GM19395 (cell line): ENCODE results near the gene VMAC.
"Not testable (repeated sequence)": the region's sequence is repeated elsewhere in the genome, so short reads cannot be mapped to it uniquely, and the experiment has no call there.

Source experiments
- ATAC-seq: cut with Tn5 transposase; IDR thresholded peaks from one replicate; pipeline ENCODE4 v1.9.1; 2021; ENCODE audit warnings: mild to moderate bottlenecking, moderate library complexity; ENCODE audit not compliant: unreplicated experiment

VMAC gene

GRCh38 chr19:5904352-5905113 lies at the start of gene VMAC:
VMAC (plus strand) TSS chr19:5904872; CDS start chr19:5904891, 19 bp downstream.
- ATAC-seq = peak; percentile 89

- ATAC-seq = not testable (repeated sequence)
Measured at GRCh38 chr19:5855151-5855550, 49.5 kb upstream of the VMAC start.

- no peak for ATAC-seq
Measured at GRCh38 chr19:5857203-5858081, 47.2 kb upstream of the VMAC start.

GRCh38 chr19:5863030-5863665 lies 41.5 kb upstream of the VMAC start:
- ATAC-seq = no peak

- no peak for ATAC-seq
Measured at GRCh38 chr19:5864013-5864720, 40.5 kb upstream of the VMAC start.

GRCh38 chr19:5864725-5865486 lies 39.8 kb upstream of the VMAC start:
- no peak for ATAC-seq

- ATAC-seq = no peak
Measured at GRCh38 chr19:5865772-5866171, 38.9 kb upstream of the VMAC start.

- ATAC-seq = no peak
Measured at GRCh38 chr19:5867201-5868136, 37.2 kb upstream of the VMAC start.

GRCh38 chr19:5870986-5871394 lies 33.7 kb upstream of the VMAC start:
- no peak for ATAC-seq

- ATAC-seq = no peak
Measured at GRCh38 chr19:5873617-5874199, 31.0 kb upstream of the VMAC start.

GRCh38 chr19:5874496-5874895 lies 30.2 kb upstream of the VMAC start:
- not testable (repeated sequence) for ATAC-seq

GRCh38 chr19:5877427-5877826 lies 27.2 kb upstream of the VMAC start:
- ATAC-seq = no peak

GRCh38 chr19:5877882-5878281 lies 26.8 kb upstream of the VMAC start:
- ATAC-seq = no peak

GRCh38 chr19:5880196-5880595 lies 24.5 kb upstream of the VMAC start:
- ATAC-seq = no peak

- no peak for ATAC-seq
Measured at GRCh38 chr19:5880604-5881078, 24.0 kb upstream of the VMAC start.

GRCh38 chr19:5881543-5882299 lies 23.0 kb upstream of the VMAC start:
- ATAC-seq = no peak

- ATAC-seq = no peak
Measured at GRCh38 chr19:5882421-5882968, 22.2 kb upstream of the VMAC start.
